GM19324 (cell line): ENCODE results near the gene ZNF385B.

Source experiments
- ATAC-seq: cut with Tn5 transposase; IDR thresholded peaks from one replicate; pipeline ENCODE4 v1.9.1; 2021; ENCODE audit warnings: mild to moderate bottlenecking, moderate library complexity; ENCODE audit not compliant: unreplicated experiment, low FRiP score

The ZNF385B gene

DNA sequence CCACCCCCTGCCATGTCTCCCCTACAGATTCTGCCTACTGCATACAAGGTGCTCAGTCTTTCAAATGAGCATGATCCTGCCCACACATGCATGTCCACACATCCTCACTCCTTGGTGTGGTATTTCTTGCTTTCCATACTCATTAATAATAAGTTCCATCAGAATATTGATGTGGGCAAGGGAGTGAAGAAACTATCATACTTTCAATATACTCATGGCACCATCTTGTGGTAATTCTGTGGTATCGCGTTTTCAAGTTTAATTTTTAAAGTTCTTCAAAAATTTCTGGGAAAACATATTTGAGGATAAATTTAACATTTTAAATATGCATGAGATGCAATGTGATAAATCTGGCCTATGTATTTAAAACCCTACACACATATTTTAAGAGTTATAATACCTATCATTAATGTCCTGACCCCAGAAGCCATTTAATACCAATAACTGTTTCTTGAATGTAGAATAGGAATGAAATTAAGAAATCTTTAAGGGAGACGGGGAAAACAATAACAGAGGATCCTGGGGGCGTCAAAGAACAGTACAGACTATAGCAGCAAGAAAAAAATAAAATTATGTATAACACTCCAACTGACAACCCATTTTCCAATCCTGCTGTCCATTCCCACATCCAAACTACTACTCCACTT, 110.1 kb downstream of the ZNF385B start:
- ATAC-seq: no peak

DNA sequence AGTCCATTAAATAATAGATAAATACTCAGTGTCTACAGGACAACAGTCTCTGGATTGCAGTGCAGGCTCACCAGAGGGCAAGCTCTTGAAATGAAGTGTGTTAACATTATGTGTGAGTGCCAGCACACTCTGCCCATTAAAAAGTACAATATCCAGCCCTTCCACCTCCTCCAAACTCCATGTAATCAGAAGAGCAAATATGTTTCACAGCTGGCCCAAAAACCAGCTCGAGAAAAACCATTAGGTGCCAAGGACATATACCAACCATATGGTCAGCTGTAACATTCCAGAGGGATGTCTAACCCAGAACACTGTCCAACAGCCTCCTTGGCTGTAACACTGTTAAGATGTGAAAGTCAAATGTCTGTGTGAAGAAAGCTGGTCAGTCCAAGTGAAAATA, 112.2 kb downstream of the ZNF385B start:
- no peak for ATAC-seq

DNA sequence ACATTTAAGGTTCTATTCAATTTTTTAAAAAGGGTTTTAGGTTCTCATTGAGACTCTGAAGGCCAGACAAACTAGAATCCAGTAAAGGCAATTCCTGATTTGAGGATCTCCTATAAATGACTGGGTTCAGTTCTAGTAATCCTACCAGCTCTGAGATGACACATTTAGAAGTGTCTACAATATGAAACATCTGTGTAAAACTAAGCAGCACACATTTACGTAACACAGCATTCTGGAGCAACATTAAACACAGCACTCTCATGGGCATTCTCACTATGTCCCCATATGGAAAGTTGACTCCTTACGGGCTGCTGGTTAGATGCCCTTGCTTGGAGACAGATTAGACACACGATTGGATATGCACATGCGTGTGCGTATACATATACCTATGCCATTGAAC, 114.4 kb downstream of the ZNF385B start:
- ATAC-seq: no peak

DNA sequence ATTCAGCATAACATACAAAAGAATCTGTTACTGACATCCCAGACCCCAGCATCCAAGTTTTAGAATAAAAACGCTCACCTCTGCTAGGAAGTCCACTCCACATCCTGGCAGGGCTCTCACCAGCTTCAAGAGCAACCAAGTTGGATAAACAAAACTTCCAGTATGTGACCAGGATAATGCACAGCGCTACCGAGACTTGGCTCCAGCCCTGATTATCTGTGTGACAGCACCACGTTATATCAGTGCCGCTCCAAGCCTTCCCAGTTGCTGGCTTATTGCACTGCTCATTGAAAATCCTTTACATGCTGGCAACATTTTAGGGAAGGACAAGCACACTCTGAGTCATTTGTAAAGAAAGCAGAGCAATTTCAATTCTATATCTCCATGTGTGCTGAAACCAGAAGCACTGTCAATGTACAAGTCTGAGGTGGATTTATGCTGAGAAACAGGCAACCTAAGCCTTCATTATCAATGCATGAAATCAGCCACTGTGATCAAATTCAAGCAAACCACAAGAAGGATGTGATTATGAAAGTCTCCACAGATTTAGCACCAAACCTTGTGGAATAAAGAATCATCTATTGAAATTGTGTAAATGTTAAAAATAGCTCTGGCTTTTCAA, 115.7 kb downstream of the ZNF385B start:
- ATAC-seq: no peak

DNA sequence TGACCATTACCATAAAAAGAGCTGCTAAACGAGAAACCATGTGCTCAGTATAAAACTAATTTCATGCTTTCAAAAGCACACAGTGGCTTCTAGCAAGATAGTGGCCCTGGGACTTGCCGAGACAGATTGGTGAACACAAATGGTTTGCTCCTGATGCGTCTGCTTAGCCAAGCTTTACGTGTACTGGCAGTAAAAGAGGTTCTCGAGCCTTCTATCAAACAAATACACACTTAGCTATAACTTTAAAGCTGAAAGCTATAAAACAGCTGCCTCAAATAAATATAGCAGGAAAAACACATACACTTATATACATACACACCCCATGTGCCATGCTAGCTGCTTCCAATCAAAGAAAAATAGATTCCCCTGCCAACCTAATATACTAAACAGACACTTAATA, 117.0 kb downstream of the ZNF385B start:
- ATAC-seq: no peak

DNA sequence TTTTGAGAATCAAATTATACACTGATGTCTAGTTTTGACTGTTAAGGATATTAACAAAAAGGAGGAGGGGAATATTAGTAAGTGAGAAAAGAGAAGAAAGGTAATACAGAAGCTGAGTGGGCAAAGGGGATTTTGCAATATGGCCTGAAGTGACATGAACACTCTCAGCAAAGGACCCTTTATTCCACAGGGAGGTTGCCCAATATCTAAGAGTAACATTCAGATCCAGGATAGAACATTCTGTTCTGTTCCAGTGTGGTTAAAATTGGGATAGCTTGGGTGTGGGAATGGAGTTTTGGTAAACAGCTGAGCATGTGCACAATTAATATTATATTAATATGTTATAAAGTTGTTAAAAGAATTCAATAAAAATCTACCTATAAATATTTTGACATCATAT, 120.1 kb downstream of the ZNF385B start:
- no peak for ATAC-seq

DNA sequence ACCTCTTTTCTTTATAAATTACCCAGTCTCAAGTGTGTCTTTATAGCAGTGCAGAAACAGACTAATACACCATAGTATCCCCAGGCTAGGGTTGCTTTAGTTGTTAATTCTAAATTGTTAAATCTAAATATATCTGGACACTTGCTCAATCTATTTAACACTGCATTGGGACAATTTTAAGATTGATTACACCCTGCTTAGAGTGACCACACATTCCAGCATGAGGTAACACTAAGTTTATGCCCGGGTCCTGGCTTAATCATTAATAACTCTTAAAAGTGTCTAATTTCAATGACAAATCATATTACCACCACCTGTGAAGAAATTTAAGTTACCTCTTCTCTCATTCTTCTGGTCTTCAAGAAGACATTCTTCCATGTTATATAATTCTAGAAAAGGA, 131.4 kb downstream of the ZNF385B start:
- ATAC-seq: no peak

DNA sequence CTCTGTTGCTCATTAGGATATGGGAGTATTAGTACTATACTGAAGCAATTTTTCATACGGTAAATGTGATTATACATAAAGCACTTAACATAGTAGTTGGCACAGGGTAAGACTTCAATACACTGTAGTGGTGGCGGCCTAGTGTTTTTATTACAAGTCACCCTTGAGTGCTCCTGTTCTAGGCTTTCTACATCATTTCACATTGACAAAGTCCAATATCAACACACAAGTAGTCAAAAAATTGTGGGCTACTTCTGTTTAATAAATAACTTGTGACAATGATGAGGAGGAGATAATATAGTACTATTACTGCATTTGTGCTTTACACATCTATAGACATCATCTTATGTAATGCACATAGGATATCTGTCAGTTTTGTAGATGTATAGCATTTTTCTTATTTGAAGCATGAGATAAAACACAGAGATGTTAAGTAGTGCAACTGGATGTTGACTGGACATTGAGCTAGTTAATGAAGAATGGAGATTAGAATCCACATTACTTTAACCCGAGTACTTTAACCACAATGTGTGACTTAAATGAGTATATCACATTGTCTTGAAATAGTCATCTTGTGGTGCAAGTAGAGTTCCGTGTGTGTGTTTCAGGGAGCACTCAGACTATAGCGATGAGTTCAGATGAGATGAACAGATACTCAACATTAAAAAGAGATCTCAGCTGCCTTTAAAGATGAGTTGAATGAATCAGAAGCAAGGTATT, 134.8 kb downstream of the ZNF385B start:
- ATAC-seq: no peak

DNA sequence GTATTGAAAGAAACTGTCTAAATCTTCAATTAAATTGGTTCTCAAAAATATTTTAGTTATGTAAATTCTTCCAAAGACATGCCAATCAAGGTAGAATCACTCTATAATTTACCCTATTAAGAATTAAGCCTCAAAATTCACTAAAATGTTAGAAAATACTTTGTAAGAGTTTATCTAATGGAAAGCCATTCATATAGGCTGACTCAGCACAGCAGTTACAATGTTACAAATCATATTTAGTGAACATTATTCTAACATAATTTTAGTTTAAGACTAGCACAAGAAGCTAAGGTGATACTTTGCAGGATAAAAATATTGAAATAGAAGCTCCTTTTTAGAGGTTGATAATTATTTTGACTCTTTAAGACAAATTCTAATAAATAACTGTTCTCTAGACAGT, 137.0 kb downstream of the ZNF385B start:
- no peak for ATAC-seq

DNA sequence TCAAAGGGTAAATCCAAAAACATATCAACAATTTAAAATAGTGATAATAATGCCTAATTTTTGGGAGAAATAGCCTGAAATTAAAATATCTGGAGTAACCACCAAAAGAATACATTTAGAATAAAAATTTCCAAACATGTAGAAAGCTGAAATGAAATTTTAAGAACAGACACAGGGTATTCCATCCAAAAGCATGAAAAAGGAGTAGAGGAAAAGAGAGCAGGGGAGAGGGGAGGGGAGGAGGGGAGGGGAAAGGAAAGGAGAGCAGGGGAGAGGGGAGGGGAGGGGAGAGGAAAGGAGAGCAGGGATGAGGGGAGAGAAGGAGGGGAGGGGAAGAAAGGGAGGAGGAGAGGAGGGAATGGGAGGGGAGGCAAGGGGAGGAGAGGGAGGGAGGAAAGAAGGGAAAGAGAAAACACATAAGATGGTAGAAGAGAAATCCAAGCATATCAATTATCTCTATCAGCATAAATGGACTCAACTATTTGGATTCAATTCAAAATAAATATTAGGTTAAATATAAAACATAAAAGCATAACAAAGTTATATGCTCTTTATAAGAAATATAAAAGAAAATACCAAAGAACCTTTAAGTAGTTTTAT, 141.1 kb downstream of the ZNF385B start:
- ATAC-seq: no peak

DNA sequence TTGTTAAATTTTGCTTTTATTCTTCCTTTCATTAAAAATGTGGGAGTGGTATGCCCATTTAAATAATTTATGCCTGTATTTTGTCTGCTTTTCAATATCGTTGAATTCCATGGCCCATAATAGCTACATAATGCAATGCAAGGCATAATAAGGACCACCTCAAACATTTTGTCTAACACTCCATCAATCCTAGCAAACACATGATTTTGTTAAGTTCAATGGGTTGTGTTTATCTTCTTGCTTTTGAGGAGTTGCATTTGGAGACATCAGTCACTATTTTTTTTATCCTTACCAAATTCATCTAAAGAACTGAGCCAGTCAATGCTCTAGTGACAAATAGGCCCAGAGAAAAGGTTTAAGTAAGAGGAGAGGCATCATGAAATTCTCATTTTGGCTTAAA, 145.5 kb downstream of the ZNF385B start:
- no peak for ATAC-seq

DNA sequence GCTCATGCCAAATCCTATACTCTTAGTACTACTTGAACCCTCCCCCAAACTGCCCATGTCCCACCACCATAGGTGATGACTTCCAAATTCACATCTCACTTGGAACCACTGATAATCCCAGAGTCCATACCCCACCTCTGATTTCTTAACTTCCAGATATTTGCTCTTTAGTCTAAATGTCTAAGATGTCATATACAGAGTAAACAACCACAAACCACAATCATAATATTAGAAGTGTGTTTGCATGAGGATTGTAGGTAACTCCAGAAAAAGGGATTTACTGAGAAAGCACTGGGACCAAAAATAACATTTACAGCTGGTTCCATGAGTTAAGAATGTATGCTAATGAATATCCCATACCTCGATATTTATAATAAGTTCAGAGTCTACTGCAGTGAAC, 146.2 kb downstream of the ZNF385B start:
- no peak for ATAC-seq

DNA sequence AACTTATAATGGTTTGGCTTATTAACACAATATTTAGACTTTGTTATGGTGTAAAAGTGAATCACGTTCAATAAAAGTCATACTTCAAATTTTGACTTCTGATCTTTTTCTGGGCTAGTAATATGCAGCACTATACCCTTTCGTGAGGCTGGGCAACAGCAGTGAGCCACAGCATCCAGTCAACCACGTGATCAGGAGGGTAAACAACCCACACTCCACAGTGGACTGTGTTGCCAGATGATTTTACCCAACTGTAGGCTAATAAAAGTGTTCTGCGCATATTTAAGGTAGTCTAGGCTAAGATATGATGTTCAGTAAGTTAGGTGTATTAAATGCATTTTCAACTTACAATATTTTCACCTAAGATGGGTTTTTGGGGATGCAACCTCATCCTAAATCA, 148.6 kb downstream of the ZNF385B start:
- no peak for ATAC-seq

DNA sequence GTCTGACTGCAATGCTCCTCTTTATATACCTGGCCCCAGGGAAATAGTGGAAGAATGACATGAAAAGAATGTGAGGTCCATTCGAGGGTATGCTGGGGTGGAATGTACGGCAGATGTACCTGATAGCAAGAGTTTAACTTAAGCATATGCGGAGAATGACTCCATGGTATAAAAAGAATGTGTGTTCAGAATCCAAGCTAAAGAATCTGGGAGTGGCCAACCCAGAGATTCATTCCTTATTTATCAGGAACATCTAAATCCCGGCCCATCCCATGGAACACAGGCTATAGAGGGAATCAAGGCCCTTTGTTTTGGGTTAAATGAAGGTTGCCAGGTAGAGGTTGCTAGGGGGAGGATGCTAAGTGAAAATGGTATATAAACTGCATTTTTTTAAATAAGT, 150.0 kb downstream of the ZNF385B start:
- ATAC-seq: no peak

DNA sequence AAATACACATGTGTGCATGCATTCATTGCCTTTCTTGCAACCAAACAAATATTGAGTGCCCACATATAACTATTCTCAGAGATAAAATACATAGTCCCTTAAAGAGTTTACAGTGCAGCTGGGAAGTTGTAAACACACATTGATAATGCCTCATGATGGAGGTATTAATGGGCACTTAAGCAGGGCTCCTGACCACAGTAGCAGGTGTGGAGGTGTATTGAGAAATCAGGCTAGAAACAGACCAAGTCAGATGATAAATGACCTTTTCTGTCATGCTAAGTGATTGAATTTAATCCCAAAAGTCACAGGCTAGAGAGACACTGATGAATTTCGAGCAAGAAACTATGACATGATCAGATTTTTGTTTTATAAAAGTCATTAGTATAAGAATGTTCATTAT, 157.7 kb downstream of the ZNF385B start:
- no peak for ATAC-seq

DNA sequence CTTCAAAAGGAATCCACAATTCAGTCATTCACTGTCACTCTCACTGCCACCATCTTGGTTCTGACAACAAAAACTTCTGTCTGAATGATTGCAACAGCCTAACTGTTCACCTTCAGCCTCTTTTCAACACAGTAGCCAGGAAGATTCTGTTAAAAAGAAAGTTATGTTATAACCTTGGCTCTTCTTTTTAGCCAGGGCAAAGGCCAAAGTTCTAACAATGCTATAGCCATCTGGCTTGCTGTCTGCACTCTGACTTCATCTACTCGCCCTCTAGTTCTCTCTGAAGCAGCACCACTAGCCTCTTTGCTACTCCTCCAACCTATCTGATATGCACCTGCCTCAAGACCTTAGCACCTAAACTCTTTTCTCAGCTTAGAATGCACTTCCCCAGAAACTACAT, 158.5 kb downstream of the ZNF385B start:
- no peak for ATAC-seq

DNA sequence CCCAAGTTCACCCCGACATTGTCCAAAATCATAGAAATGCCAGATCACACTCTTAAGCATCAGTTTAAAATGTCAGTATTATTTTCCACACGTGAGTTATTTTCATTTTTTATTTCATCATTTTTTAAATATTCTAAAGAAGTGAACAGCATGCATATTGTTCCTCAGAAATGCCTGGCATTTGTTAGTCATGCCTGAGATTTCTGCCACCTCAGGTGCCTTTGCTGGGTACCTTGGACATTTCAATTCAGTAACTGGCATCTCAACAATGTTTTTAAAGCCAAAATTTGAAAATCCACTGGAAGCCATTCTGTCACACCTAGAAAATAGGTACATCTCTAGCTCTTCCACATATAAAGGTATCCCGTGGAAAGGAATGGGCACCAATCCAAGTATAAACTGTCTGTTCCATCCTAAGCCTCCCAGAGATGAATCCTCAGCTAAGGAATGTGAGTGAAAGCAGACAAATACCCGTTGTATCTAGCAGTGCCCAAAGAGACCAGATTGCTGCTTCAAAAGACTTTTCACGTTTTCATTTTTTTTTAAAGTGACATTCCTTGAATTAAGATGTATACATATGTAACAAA, 159.8 kb downstream of the ZNF385B start:
- no peak for ATAC-seq

DNA sequence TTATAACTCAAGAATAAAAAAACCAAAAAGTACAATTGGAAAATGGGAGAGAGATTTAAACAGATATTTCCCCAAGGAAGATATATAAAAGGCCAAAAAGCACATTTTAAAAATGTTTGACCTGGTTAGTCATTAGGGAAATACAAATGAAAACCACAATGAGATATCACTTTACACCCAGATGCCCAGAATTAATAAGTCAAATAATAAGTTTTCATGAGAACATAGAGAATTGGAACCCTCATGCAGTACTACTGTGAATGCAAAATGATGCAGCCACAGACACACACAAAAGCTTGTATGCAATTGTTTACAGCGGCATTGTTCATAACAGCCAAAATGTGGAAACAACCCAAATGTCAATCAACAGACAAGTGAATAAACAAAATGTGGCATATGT, 165.9 kb downstream of the ZNF385B start:
- ATAC-seq: no peak

DNA sequence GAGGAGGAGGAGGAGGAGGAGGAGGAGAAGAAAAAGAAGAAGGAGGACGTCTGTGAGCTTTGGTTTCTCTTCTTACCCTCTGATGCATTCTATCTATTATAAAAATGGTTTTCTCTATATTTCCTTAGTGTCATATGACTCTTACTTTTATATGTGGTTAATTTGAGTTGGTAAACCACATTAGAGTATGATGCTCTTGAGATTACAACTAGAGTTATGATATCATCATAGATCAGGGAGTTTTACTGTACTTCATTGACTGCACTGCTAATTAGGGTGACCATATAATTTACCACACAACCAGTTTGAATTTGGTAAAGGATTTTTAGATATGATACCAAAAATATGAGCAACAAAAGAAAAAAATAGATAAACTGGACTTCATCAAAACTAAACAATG, 166.4 kb downstream of the ZNF385B start:
- ATAC-seq: no peak

DNA sequence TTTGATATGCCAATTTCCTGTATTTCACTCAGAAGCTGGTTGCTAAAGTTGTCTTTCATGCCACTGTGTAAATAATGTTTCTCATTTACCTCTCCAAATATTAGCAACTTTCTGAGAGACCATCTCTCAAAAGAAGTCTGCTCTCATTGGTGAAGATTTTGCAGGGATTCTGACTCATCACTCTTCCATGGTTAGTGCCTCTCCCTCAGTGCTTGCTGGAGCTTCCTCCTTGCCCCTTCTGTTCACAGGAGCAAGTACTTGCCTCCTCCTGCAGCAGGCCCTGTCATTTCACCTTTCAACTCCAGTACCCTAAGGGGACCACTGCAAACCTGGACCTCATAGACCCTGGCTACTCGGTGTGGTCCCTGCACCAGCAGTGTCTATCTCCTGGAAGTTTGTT, 168.8 kb downstream of the ZNF385B start:
- ATAC-seq: no peak

DNA sequence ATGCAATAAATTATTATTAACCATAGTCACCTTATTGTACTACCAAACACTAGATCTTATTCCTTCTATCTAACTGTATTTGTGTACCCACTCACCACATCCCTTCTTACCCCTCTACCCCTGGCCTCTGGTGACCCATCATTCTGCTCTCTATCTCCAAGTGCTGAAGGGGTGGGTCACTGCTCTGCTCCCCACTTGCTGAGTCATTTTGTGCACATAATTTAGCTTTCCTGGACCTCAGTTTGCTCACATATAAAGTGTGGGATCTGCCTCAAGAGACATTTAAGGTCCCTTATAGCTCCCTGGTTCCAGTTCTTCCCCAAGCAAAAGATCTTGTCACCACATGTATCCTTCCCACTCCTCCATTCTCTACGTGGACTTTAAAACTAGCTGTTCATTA, 169.4 kb downstream of the ZNF385B start:
- no peak for ATAC-seq
